ENCODE results near the gene PRAC1.

DNA sequence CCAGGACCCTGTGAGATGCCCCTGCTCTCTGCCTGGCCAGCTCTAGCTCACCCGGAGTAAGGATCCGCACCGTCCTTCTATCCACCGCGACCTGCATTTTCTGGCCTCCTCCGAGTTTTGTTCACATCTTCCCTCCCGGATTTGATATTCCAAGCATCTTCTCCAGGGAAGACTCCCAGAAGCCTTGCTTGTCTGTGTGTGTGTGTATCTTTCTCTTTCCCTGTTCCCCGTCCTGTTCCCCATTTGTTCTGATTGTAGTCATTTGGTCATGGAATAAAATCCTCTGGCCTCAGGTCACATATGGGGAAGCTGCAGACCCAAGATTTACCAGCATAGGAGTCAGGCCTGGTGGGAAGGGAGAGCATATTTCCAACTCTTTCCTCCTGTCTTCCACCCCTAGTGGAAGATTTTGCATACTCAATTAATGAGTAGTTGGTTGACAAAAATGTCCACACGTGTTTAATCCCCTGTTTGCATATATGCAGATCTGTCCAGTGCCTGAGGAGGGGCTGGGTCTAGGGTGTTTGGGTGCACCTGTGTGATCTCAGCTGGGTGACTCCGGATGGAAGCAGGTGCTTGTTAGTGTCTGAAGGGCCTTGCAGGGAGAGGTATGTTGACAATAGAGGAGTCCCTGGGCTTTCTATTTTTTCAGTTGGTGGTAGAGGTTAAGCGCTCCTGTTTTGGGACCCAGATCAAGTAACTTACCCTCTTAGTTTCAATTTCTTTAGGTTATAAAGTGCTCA lies 1.9 kb downstream of the PRAC1 start:
- TF ChIP-seq POLR2A (IDR thresholded peaks at IDR 0.05; ENCODE audit: low read depth, low read length): no peak
- TF ChIP-seq POLR2AphosphoS5 (IDR thresholded peaks at IDR 0.05; ENCODE audit: low read depth, low read length): no peak

All from GM12892 (cell line).